NB4 (cell line): ENCODE measurements around the gene NUAK1.
A peak's percentile ranks its signal among the peaks of the same experiment; 100 is the strongest.

Source experiments
- DNase-seq: peaks from one replicate; pipeline ENCODE4 v3.0.0; 2010; ENCODE audit warnings: low read depth
- H3K4me3 ChIP-seq: one replicate; pipeline ENCODE4 v1.5.1; 2011; ENCODE audit warnings: mild to moderate bottlenecking, low read depth, low read length, moderate library complexity
- CTCF ChIP-seq: IDR thresholded peaks from one replicate; pipeline ENCODE4 v1.5.1; 2012; ENCODE audit warnings: low read depth, low read length
- MYC ChIP-seq: IDR thresholded peaks from 2 replicates; pipeline ENCODE4 v1.6.1; 2011; ENCODE audit warnings: low read depth, low read length
- POLR2A ChIP-seq: IDR thresholded peaks from 2 replicates; pipeline ENCODE4 v1.6.1; 2011; ENCODE audit warnings: mild to moderate bottlenecking; ENCODE audit not compliant: insufficient read length; ENCODE audit errors: extremely low read depth
- TF ChIP-seq, protein P1 (sequence below): IDR thresholded peaks from 2 replicates; pipeline ENCODE4 v1.6.1; 2011; ENCODE audit warnings: low read depth, low read length

The NUAK1 gene

GRCh38 chr12:106079148-106079738 lies 59.5 kb downstream of the NUAK1 start:
- no peak for DNase-seq
- TF ChIP-seq POLR2A (no peak), MYC (no peak)

DNA sequence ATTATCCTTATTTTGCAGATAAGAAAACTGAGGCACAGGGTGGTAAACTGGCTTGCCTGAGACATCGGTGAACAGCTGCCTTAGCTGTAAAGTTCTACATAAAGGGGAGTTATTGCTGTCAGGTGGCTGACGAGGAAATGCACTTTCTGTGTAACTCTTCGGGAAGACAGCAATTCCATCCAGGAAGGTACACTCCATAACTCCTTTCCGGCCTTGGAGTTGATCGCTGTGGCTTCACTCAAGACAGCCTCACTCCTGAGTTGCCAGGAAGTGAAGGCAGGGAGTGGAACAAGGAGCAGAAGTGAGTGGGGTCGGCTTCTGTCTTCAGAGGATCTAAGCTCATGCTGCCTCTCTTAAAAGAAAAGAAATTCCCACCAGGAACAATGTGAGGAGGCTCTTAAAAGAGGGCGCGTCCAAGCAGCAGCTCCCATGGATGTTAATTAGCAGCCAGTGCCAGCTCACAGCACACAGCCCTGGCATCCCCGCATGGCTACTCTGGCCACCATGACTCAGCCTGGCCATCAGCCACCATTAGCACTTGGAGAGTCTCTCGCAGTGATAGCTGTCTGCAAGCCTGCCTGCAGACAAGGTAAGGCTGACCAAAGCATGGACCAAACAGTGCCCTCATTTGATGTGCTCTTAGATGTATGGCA lies 60.3 kb downstream of the NUAK1 start:
- H3K4me3 ChIP-seq, result no peak overlapping the region
- TF ChIP-seq, protein P1, sequence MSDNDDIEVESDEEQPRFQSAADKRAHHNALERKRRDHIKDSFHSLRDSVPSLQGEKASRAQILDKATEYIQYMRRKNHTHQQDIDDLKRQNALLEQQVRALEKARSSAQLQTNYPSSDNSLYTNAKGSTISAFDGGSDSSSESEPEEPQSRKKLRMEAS, result no peak
- TF ChIP-seq CTCF (no peak), MYC (no peak), POLR2A (no peak)
- DNase-seq, result no peak

More at GRCh38 chr12:106079148-106079738, 59.5 kb downstream of the NUAK1 start:
- no peak overlapping the region for H3K4me3 ChIP-seq

GRCh38 chr12:106074706-106075392 lies 63.9 kb downstream of the NUAK1 start:
- DNase-seq, result no peak
- H3K4me3 ChIP-seq, result no peak overlapping the region
- TF ChIP-seq POLR2A, result no peak
- no peak for TF ChIP-seq MYC
- TF ChIP-seq CTCF, result no peak
- TF ChIP-seq, protein P1, result no peak

GRCh38 chr12:106074361-106074705 lies 64.4 kb downstream of the NUAK1 start:
- TF ChIP-seq MYC, result no peak
- DNase-seq, result peak; percentile 5
- H3K4me3 ChIP-seq, result no peak overlapping the region

- no peak for TF ChIP-seq POLR2A
- TF ChIP-seq, protein P1, result no peak
- no peak for TF ChIP-seq CTCF
- TF ChIP-seq MYC, result no peak
- DNase-seq, result no peak
- H3K4me3 ChIP-seq, result no peak overlapping the region
Observed at GRCh38 chr12:106073179-106073578, 65.6 kb downstream of the NUAK1 start.

DNA sequence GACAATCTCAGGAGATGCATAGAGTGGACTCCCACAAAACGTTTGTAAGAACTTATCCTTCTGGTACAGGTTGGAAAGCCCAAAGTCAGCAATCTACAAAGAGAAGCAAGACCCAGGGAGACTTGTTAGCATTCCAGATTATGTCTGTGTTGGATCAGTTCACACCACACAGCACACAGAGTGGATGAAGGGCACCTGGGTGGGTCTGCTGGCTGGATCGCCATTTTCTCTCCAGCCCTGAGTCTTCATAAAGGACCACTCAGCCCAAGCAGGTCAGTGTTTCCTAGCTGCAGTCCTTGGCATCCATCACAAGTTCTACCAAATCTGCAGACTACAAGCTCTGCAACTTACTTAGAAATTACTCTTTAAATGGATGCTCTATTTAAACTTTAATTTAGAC lies 66.0 kb downstream of the NUAK1 start:
- no peak for TF ChIP-seq POLR2A
- no peak for TF ChIP-seq MYC
- no peak for TF ChIP-seq CTCF
- TF ChIP-seq, protein P1, result no peak
- H3K4me3 ChIP-seq, result no peak overlapping the region
- DNase-seq, result no peak

- TF ChIP-seq, protein P1, result no peak
- TF ChIP-seq POLR2A, result no peak
- H3K4me3 ChIP-seq, result no peak overlapping the region
- DNase-seq, result no peak
Observed at GRCh38 chr12:106071686-106072085, 67.1 kb downstream of the NUAK1 start.
